HG03175 (cell line): ENCODE results near the gene AFAP1.

Source experiments
- ATAC-seq: cut with Tn5 transposase; IDR thresholded peaks from one replicate; pipeline ENCODE4 v1.9.1; 2021; ENCODE audit warnings: mild to moderate bottlenecking, moderate library complexity; ENCODE audit not compliant: unreplicated experiment

AFAP1 gene

GRCh38 chr4:7759635-7760034 is 180.0 kb downstream of the AFAP1 start:
- no peak for ATAC-seq

DNA sequence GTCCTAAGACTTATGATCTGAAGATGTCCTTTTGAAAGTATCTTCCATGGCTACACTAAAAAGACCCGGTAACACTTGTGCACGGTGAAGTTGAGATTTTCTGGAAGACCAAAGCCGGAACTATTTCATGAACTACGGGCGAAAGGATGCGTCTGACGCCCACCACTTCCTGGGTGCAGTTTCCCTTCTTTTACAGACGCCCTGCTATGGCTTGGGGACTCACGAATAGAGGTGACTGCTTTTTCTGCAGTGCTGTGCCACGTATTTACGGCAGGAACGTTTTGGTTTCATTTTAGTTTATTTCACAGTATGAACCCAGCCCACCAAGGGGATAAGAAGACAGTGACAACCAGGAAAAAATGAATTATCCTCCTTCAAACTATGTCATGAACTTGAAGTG is 180.4 kb downstream of the AFAP1 start:
- ATAC-seq: no peak

- ATAC-seq: no peak
Observed at GRCh38 chr4:7758476-7758875, 181.2 kb downstream of the AFAP1 start.

- ATAC-seq: no peak
Observed at GRCh38 chr4:7757501-7758471, 181.9 kb downstream of the AFAP1 start.

- no peak for ATAC-seq
Observed at GRCh38 chr4:7756561-7757355, 182.9 kb downstream of the AFAP1 start.

GRCh38 chr4:7756071-7756470 is 183.6 kb downstream of the AFAP1 start:
- ATAC-seq: no peak

GRCh38 chr4:7755561-7755960 is 184.1 kb downstream of the AFAP1 start:
- ATAC-seq: no peak

DNA sequence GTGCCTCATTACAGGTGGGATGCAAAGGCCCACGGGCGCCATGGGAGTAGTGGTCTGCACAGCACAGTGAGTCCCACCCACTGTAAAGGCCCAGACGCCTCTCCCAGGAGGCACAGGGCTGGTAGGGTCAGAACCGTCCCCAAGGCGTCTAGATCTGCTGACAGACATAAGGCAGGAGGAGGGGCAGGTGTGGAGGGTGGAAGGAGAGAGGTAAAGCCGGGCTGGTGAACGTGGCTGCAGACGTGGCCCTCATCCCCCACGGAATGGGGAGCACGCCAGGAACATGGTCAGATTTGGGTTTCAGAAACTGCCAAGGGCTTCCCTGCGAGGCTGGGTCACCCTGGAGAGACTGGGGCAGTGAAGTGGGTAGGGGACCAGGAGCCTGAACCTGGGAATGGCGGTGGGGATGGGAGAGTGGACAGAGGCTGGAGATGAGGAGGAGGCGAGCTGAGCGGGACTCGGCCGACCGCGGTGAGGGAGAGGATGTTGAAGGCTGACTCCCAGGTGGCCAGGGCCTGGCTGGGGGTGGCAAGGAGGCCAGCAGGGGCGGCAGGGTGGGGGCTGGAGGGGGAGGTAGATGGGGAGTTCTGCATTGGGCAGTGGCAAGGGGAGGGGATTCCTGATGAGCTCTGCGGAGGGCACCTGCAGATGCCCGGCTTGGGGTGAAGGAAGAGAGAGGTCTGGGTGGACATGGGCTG is 184.9 kb downstream of the AFAP1 start:
- no peak for ATAC-seq

- no peak for ATAC-seq
Observed at GRCh38 chr4:7753931-7754465, 185.7 kb downstream of the AFAP1 start.

DNA sequence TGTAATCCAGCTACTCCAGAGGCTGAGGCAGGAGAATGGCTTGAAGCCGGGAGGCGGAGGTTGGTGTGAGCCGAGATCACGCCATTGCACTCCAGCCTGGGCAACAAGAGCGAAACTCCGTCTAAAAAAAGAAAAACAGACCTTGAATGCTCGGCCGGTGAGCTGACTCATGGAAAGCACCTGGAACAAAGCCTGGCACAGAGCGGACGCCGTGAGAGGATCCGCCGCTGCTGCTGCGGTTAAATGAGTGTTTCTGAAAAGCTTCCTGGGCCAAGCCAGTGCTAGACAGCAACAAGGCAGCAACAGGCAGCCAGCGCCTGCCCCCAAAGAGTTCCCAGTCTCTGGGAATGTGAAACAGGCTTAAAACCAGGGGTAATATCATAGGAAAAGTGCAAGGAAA is 186.4 kb downstream of the AFAP1 start:
- no peak for ATAC-seq

GRCh38 chr4:7752649-7753048 is 187.0 kb downstream of the AFAP1 start:
- no peak for ATAC-seq

DNA sequence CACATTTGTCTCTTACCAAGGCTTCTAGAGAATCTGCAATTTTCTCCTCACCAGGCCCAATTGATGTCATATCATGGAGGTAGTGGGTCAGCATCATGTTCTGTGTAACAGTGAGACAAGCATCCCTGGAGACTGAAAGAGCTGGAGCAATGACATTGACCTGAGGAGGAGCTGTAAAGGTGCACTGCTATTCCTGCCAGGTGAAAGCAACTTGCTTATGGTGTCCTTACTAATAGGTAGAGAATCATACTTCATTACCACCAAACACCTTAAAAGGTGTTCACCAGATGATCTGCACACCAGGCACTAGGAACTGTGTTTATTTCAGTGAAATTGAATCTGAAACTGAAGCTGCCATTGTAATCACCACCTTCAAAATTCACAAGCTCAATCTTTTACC is 188.7 kb downstream of the AFAP1 start:
- ATAC-seq: no peak

- ATAC-seq: no peak
Observed at GRCh38 chr4:7750523-7750922, 189.1 kb downstream of the AFAP1 start.

GRCh38 chr4:7747566-7747965 is 192.1 kb downstream of the AFAP1 start:
- no peak for ATAC-seq

GRCh38 chr4:7747062-7747385 is 192.6 kb downstream of the AFAP1 start:
- ATAC-seq: no peak

DNA sequence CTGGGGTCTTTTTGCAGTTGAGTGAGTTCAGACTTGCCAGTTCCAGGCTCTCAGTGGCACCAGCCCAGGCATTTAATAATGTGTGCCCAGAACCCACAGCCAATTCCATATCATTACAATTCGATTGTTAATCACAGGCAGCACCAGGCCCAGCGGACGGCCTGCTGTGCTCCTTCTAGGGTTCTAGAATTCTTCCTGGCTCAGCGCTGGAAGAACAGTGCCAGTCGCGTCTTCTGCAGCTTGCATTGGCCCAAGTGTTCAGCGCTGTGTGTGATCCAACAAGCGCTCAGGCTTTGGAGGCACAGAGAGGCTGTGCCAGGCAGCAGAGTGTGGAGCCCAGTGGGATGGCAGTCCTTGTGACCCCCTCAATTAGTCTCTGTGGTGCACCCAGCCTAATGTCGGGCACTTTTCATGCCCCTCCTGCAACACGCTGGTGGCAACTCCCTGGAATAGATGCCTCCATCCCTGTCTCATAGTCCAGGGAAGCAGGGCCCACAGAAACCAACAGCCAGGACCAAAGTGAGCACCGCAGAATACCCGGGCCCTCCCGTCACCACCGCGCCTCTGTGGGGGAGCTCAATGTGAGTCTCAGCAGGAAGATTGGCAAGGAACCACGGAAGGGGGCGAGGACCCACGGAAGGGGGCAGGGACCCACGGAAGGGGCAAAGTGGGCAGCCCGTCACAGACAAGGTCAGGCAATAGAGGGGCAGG is 193.2 kb downstream of the AFAP1 start:
- ATAC-seq: no peak

DNA sequence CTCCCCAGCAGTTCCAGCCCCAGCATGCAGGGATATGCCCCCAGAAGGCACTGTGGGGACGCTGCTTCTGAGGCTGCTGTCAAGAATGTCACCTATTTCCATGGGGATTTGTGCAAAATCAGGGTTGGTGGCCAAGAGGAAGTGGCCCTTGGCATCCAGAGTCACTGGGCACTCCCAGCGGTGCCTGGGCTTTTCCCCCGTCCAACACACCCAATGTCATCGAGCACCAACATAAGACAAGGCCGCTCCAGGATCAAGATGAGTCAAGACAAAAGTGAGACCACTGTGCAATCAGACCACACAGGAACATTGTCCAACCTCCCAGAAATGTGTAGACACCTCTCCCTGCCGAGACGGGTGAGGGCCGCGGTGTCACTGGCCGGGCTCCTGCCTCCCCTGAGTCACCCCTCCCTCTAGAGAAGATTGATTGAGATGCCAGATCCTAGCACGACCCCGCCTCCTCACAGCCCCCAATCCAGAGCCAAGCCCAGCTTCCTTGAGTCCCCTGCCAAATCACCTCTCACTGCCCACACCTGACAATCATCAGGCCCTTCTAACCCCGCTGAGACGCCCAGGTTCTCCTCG is 194.3 kb downstream of the AFAP1 start:
- no peak for ATAC-seq

DNA sequence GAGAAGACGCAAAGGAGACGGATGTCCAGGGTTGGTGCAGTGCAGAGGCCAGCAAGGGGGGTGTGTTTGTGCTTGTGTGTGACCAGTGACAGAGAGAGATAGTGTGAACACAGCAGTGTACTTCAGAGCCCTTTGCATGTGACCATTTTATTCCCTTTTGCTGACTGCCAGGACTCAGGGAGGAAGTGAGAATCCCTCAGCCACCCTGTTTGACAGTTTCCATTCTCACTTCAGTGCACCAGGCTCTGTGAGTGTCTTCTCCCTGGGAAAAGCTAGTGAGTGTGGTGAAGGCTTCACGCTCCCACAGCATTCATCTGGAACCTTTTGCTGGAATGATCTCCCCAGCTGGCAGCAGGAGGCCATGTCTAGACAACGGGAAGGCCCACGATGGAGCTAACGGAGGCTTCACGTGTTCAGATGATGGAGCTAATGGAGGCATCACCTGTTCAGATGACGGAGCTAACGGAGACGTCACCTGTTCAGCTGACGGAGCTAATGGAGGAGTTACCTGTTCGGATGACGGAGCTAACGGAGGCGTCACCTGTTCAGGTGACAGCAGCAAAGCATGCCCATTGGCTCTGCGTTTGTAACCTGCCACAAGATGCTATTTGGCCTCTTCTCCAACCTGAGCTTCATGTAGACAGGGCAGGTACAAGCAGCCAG is 195.4 kb downstream of the AFAP1 start:
- no peak for ATAC-seq

DNA sequence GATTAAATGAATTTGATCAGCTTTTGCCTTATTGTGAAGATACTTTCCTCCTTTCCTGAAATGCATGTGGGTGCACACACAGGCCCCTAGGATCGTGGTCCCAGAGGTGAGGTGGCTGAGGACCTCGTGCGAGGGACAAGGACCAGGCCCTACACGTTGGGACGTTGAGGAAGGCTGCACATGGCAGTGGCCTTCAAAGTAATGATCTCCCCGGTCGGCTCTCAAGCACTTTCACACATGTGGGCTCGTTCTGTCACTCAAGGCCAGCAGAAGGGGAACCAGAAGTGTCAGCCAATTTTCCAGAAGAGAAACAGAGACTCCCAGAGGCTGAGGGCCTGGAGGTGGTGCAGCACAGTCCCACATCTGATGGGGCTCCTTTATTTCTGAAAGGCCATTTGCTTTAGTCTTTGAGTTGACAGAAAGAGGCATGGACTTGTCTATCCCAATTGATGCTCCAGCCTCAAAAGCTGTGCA is 196.8 kb downstream of the AFAP1 start:
- ATAC-seq: no peak
